ENCODE data around the gene CST7. TPM values are rescaled to one million over a fixed set of nuclear protein-coding genes. Genes with fewer than 3 reads are reported as not detected.

Gene CST7
- total and polyA plus RNA-seq, 2 of the 13 experiments (the other 11 are each of a cell fraction or from before 2014, with no cell fraction given): not detected

- no peak for TF ChIP-seq THYN1 (CRISPR knock-in tag; IDR thresholded peaks at IDR 0.05; ENCODE audit: borderline replicate concordance, low read depth)
- no peak for TF ChIP-seq ZEB1 (IDR thresholded peaks at IDR 0.05; ENCODE audit: insufficient replicate concordance, low read depth)
- no peak for TF ChIP-seq ZNF12 (CRISPR knock-in tag; IDR thresholded peaks at IDR 0.05)
- TF ChIP-seq ZNF431 (CRISPR knock-in tag; IDR thresholded peaks at IDR 0.05; ENCODE audit: borderline replicate concordance, low read depth): no peak
- peak; percentile 86; the same call in 1 of the 2 replicates for TF ChIP-seq FOXC1 (CRISPR knock-in tag; IDR thresholded peaks at IDR 0.05; ENCODE audit: borderline replicate concordance)
- 0 out of 2 replicates have a peak, but pooled peaks have one; percentile 12 for TF ChIP-seq YEATS2 (CRISPR knock-in tag; IDR thresholded peaks at IDR 0.05; ENCODE audit: borderline replicate concordance)
- peak; percentile 43 for TF ChIP-seq ARID5B (CRISPR knock-in tag; IDR thresholded peaks at IDR 0.05)
- peak; percentile 25 for TF ChIP-seq HNRNPLL (IDR thresholded peaks at IDR 0.05; ENCODE audit: low read depth, low read length, poor library complexity, severe bottlenecking)
- TF ChIP-seq HIVEP1 (CRISPR knock-in tag; IDR thresholded peaks at IDR 0.05): 0 out of 2 replicates have a peak, but pooled peaks have one; percentile 2
- 0 out of 2 replicates have a peak, but pooled peaks have one; percentile 14 for TF ChIP-seq NFAT5 (CRISPR knock-in tag; IDR thresholded peaks at IDR 0.05)
- TF ChIP-seq THRA (CRISPR knock-in tag; IDR thresholded peaks at IDR 0.05; ENCODE audit: borderline replicate concordance): 0 out of 2 replicates have a peak, but pooled peaks have one; percentile 28
- TF ChIP-seq HOXA5 (CRISPR knock-in tag; IDR thresholded peaks at IDR 0.05): 0 out of 2 replicates have a peak, but pooled peaks have one; percentile 56
- TF ChIP-seq GATAD2A (CRISPR knock-in tag; IDR thresholded peaks at IDR 0.05): no peak
- no peak for TF ChIP-seq ZNF563 (CRISPR knock-in tag; IDR thresholded peaks at IDR 0.05)
- peak; percentile 95 for TF ChIP-seq RAD21 (CRISPR knock-in tag; IDR thresholded peaks at IDR 0.05)
- 0 out of 2 replicates have a peak, but pooled peaks have one; percentile 13 for TF ChIP-seq ZFP62 (CRISPR knock-in tag; IDR thresholded peaks at IDR 0.05)
Observed at GRCh38 chr20:24917797-24918578, 31.1 kb upstream of the CST7 start (continued).

Measured in HepG2 (cell line).